K562 (cell line): Measurements from ENCODE around the gene FBXW2. TPM values are rescaled to one million over a fixed set of nuclear protein-coding genes. Genes with fewer than 3 reads are reported as not detected.
A peak's percentile ranks its signal among the peaks of the same experiment; 100 is the strongest.

ENCODE experiments used
- ATAC-seq: fragments of 200-7000 bp; cut with Tn5 transposase; 3 replicates; pipeline ENCODE4 v1.9.1; 2020; ENCODE audit warnings: moderate library complexity
- BruUV-seq: library from RNA; stranded (reverse); fragments of 400-500 nt; replicated peaks from 2 replicates; lab custom pipeline; 2021; lab: Mats Ljungman, UMichigan
- CTCF ChIA-PET: fragments of 300-600 bp; formaldehyde crosslinking; extraction: SDS; loops from one replicate; lab custom pipeline; 2021; ENCODE audit warnings: low intra/inter-chr PET ratio; lab: Yijun Ruan, JAX
- POLR2A ChIA-PET: fragments of 300-600, 350-650 bp; sonication (Branson Sonifier 250); formaldehyde crosslinking; extraction: SDS; loops from one replicate; lab custom pipeline; 2021; ENCODE audit warnings: antibody characterized with exemption, inconsistent platforms; lab: Yijun Ruan, JAX
- DNase-seq, 4 experiments: peaks; one replicate each; pipeline versions ENCODE4 v3.0.0 to v3.0.0-alpha.2; 2011 to 2018; ENCODE audit warnings: low spot score in 3 of 4, mixed read lengths in 3 of 4; ENCODE audit errors: extremely low read depth in 1 of 4
- FAIRE-seq: peaks from 2 replicates; lab custom pipeline; 2011; peaks lifted over from hg19 to GRCh38; lab: Jason Lieb, UNC
- H2AFZ ChIP-seq: 2 replicates; pipeline ENCODE4 v1.6.0; 2011; ENCODE audit warnings: low read depth, low read length, control low read depth, inconsistent platforms
- H3K27ac ChIP-seq: fragments of 200-600 bp; 3 replicates; pipeline ENCODE4 v1.8.0; 2011; ENCODE audit warnings: low read depth, mild to moderate bottlenecking, control low read depth, inconsistent platforms, low read length, moderate library complexity, mixed read lengths; ENCODE audit errors: extremely low read depth
- H3K27me3 ChIP-seq, 2 experiments: fragments of 300-600 bp in 1 of 2; 2 replicates in 1 of 2; 3 replicates in 1 of 2; pipeline versions ENCODE4 v1.6.0 to v1.8.0; 2011; ENCODE audit warnings: inconsistent platforms in 2 of 2, low read length in 2 of 2, mild to moderate bottlenecking in 1 of 2, mixed read lengths in 1 of 2, moderate library complexity in 1 of 2; ENCODE audit not compliant: control insufficient read depth in 2 of 2, insufficient read depth in 2 of 2
- H3K36me3 ChIP-seq: fragments of 300-600 bp; 3 replicates; pipeline ENCODE4 v1.8.0; 2011; ENCODE audit warnings: mild to moderate bottlenecking, low read length, inconsistent platforms; ENCODE audit not compliant: control insufficient read depth, insufficient read depth
- H3K4me1 ChIP-seq, 2 experiments: fragments of 200-600 bp in 1 of 2; replicated peaks in 1 of 2; 2 replicates in 1 of 2; 3 replicates in 1 of 2; pipeline versions ENCODE4 v1.5.1 to v1.8.0; 2011; ENCODE audit warnings: inconsistent platforms in 2 of 2, low read length in 2 of 2, mild to moderate bottlenecking in 1 of 2, mixed read lengths in 1 of 2, moderate library complexity in 1 of 2; ENCODE audit not compliant: control insufficient read depth in 2 of 2, insufficient read depth in 2 of 2
- H3K4me2 ChIP-seq: 2 replicates; pipeline ENCODE4 v1.6.1; 2011; ENCODE audit warnings: low read length, control low read depth, inconsistent platforms, mixed read lengths; ENCODE audit not compliant: insufficient read depth
- H3K4me3 ChIP-seq: fragments of 200-600 bp; sonication (generic), shearing (Covaris generic); 2 replicates; pipeline ENCODE4 v1.5.1; 2016; ENCODE audit warnings: control low read depth, inconsistent platforms
- H3K79me2 ChIP-seq: fragments of 200-600 bp; 3 replicates; pipeline ENCODE4 v1.8.0; 2011; ENCODE audit warnings: low read length, inconsistent platforms; ENCODE audit not compliant: control insufficient read depth, insufficient read depth
- H3K9ac ChIP-seq, 2 experiments: 2 replicates each; pipeline versions ENCODE4 v1.6.0 to v1.6.1; 2011; ENCODE audit warnings: low read depth in 2 of 2, low read length in 2 of 2, control low read depth in 1 of 2, inconsistent platforms in 1 of 2, mild to moderate bottlenecking in 1 of 2, mixed read lengths in 1 of 2; ENCODE audit not compliant: insufficient read depth in 1 of 2
- H3K9me1 ChIP-seq: one replicate; pipeline ENCODE4 v1.6.0; 2011; ENCODE audit warnings: inconsistent platforms, mild to moderate bottlenecking, low read length, moderate library complexity; ENCODE audit not compliant: control insufficient read depth, insufficient read depth
- H3K9me3 ChIP-seq: replicated peaks from 2 replicates; pipeline ENCODE4 v1.5.1; 2011; ENCODE audit warnings: low read depth, low read length, inconsistent platforms; ENCODE audit not compliant: control insufficient read depth, insufficient read depth
- H4K20me1 ChIP-seq: replicated peaks from 2 replicates; pipeline ENCODE4 v1.6.1; 2011; ENCODE audit warnings: low read length, inconsistent platforms, mixed read lengths; ENCODE audit not compliant: control insufficient read depth, insufficient read depth
- CHD2 ChIP-seq: IDR thresholded peaks from 2 replicates; pipeline ENCODE4 v1.6.1; 2011; ENCODE audit warnings: low read depth, low read length
- NCOR1 ChIP-seq: fragments of 450-650 bp; IDR thresholded peaks from 2 replicates; pipeline ENCODE4 v1.6.1; 2016; ENCODE audit warnings: mild to moderate bottlenecking, moderate library complexity
- SIX5 ChIP-seq, 2 experiments: IDR thresholded peaks; 2 replicates each; pipeline ENCODE4 v1.6.1; 2011; ENCODE audit warnings: low read length in 2 of 2, borderline replicate concordance in 1 of 2, low read depth in 1 of 2, mild to moderate bottlenecking in 1 of 2, moderate library complexity in 1 of 2; ENCODE audit not compliant: insufficient read depth in 1 of 2
- ZNF583 ChIP-seq: fragments of 250-450 bp; sonication (Bioruptor Pico); IDR thresholded peaks from 2 replicates; pipeline ENCODE4 v1.4.0; 2020
- ZNF77 ChIP-seq: fragments of 250-450 bp; sonication (Bioruptor Pico); IDR thresholded peaks from 2 replicates; pipeline ENCODE4 v1.5.0; 2020
- WGBS: fragments of 100-300 bp; shearing (Covaris generic); methylation state at CpG from one replicate; pipeline ENCODE4 v1.1.6; 2016; ENCODE audit warnings: low coverage, mixed read lengths; ENCODE audit not compliant: insufficient coverage; ENCODE audit errors: missing lambda C conversion rate; 5-methylcytosine and 5-hydroxymethylcytosine counted together
- in situ Hi-C: fragments of 300-500 bp; cut with MboI; formaldehyde crosslinking; loops from 4 replicates; pipeline ENCODE4 v1.15.0; 2018; ENCODE audit warnings: inconsistent platforms, mixed read lengths
- intact Hi-C: fragments of 100-400 bp; cut with micrococcal nuclease; formaldehyde crosslinking; loops from 2 replicates; pipeline ENCODE4 v1.14.2; 2022
- polyA plus RNA-seq, 8 experiments: library from polyadenylated mRNA; depleted of rRNA in 4 of 8; stranded (reverse) in 5 of 8; unstranded in 3 of 8; fragments of >200 nt; fragmentation: Nextera tagmentation in 2 of 8; fragmentation: Illumina TruSeq in 1 of 8; extraction: Ambion mirVana in 2 of 8; extraction: Trizol in 1 of 8; gene quantifications; 2 replicates each; pipeline versions ENCODE4 v1.2.1 to v1.2.3, GENCODE V29; 2011 to 2014; ENCODE audit warnings: inconsistent platforms in 1 of 8, missing spikeins in 1 of 8
- total RNA-seq, 7 experiments: library from RNA; depleted of rRNA in 6 of 7; stranded (reverse); fragments of >200 nt in 6 of 7; fragmentation: Illumina TruSeq in 2 of 7; extraction: Trizol in 2 of 7; gene quantifications; 2 replicates each; pipeline versions ENCODE4 v1.2.1 to v1.2.3, GENCODE V29; 2011 to 2021; ENCODE audit warnings: low replicate concordance in 1 of 7
- TF ChIP-seq, protein P1 (sequence below), 2 experiments: fragments of 450-650 bp; IDR thresholded peaks; 2 replicates each; pipeline ENCODE4 v1.6.1; 2018; ENCODE audit warnings: mild to moderate bottlenecking in 2 of 2, low read depth in 1 of 2; ENCODE audit not compliant: partially characterized antibody in 2 of 2

The FBXW2 gene
- total and polyA plus RNA-seq, 9 of the 15 experiments (the other 6 are each of a cell fraction or from before 2014, with no cell fraction given) = 2.5 to 57.8 (median 28.1) TPM

DNA sequence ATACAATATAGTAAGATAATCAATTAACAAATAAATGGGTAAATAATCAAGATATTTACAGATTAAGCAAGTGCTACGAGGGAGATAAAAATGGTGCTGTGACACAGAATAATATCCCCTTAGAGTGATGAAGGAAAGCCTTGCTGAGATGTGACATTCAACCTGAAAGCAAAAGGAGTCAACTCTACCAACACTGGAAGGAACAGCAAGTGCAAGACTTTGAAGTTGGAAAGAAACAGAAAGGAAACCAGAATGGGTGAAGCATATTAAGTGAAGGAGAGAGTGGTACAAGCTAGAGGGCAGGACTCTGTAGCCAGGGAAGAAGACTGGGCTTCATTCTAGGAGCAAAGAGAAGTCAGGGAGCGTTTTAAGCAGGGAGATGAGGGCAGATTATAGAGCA lies 66.7 kb downstream of the FBXW2 start:
- no peak overlapping the region for H3K4me2 ChIP-seq
- no peaks in the 10 kb centered on the region for H3K9me3 ChIP-seq
- 0 out of 2 replicates have a peak overlapping the region, but pooled peaks have one; percentile 5 for H2AFZ ChIP-seq
- BruUV-seq = no TSS peak
- intact Hi-C loops = no loop called here
- TF ChIP-seq CHD2 = no peak
- TF ChIP-seq ZNF583 = no peak
- TF ChIP-seq ZNF77 (CRISPR knock-in tag) = no peak
- TF ChIP-seq SIX5 (IDR thresholded peaks at IDR 0.05; ENCODE audit: borderline replicate concordance in 1 of 2, insufficient read depth in 1 of 2, low read depth in 1 of 2, low read length in 2 of 2) = no peak
- TF ChIP-seq NCOR1 = no peak
- TF ChIP-seq, protein P1, sequence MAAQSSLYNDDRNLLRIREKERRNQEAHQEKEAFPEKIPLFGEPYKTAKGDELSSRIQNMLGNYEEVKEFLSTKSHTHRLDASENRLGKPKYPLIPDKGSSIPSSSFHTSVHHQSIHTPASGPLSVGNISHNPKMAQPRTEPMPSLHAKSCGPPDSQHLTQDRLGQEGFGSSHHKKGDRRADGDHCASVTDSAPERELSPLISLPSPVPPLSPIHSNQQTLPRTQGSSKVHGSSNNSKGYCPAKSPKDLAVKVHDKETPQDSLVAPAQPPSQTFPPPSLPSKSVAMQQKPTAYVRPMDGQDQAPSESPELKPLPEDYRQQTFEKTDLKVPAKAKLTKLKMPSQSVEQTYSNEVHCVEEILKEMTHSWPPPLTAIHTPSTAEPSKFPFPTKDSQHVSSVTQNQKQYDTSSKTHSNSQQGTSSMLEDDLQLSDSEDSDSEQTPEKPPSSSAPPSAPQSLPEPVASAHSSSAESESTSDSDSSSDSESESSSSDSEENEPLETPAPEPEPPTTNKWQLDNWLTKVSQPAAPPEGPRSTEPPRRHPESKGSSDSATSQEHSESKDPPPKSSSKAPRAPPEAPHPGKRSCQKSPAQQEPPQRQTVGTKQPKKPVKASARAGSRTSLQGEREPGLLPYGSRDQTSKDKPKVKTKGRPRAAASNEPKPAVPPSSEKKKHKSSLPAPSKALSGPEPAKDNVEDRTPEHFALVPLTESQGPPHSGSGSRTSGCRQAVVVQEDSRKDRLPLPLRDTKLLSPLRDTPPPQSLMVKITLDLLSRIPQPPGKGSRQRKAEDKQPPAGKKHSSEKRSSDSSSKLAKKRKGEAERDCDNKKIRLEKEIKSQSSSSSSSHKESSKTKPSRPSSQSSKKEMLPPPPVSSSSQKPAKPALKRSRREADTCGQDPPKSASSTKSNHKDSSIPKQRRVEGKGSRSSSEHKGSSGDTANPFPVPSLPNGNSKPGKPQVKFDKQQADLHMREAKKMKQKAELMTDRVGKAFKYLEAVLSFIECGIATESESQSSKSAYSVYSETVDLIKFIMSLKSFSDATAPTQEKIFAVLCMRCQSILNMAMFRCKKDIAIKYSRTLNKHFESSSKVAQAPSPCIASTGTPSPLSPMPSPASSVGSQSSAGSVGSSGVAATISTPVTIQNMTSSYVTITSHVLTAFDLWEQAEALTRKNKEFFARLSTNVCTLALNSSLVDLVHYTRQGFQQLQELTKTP (IDR thresholded peaks at IDR 0.05; ENCODE audit: low read depth in 1 of 2, partially characterized antibody in 2 of 2) = no peak
- no peak overlapping the region for H3K9ac ChIP-seq
- ATAC-seq = no peak
- no peaks in the 10 kb centered on the region; the same call in 1 of the 2 replicates for H4K20me1 ChIP-seq
- in situ Hi-C loops = no loop called here
- no peaks in the 10 kb centered on the region for H3K36me3 ChIP-seq
- H3K9me1 ChIP-seq = no peaks in the 10 kb centered on the region
- H3K79me2 ChIP-seq = no peaks in the 10 kb centered on the region
- H3K4me3 ChIP-seq = no peak overlapping the region
- CTCF ChIA-PET = no interaction called here
- peaks cover 0 to 7% of the 10 kb centered on the region in 2 experiments; a peak in 4 of 5 replicates for H3K4me1 ChIP-seq
- no peak overlapping the region for H3K27ac ChIP-seq
- no peak for FAIRE-seq
- no peaks in the 10 kb centered on the region for H3K27me3 ChIP-seq
- POLR2A ChIA-PET = no interaction called here
- 5% methylated on average over 2 of the region's 2 CpGs for WGBS
- DNase-seq = no peak
